ENCODE results near the gene DXO.
"Not testable (repeated sequence)": the region's sequence is repeated elsewhere in the genome, so short reads cannot be mapped to it uniquely, and the experiment has no call there.

The DXO gene

DNA sequence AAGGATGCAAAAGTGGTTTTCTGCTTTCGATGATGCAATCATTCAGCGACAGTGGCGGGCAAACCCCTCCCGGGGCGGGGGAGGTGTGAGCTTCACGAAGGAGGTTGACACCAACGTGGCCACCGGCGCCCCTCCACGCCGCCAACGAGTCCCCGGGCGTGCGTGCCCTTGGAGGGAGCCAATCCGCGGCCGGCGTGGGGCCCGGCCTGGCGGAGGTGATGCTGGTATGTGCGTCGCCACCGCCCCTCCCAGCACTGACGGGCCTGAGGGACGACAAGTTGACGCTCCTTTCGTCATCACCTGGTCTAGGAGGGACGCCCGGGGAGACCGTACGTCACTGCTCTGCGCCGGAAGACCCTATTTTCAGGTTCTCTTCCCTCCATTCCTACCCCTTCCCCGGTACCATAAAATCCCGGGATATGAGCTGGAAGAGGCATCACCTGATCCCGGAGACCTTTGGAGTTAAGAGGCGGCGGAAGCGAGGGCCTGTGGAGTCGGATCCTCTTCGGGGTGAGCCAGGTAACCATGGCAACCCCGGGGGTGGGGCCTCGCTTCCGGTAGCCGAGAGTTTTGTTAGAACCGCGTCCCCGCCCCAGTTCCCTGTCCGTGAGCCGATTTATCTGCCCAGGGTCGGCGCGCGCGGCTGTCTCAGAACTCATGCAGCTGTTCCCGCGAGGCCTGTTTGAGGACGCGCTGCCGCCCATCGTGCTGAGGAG, at the start of gene DXO:
TSS of gene DXO (minus strand) at position 146 of the 716 bp plus-strand sequence. CDS start 463 bp downstream, outside the sequence.
- Mint-ChIP-seq H3K27me3 (no peaks in the 10 kb centered on the region), H3K36me3 (ENCODE audit: low read depth) (peaks cover 74% of the 10 kb centered on the region), H3K27ac (peak within 1 kb of the TSS; percentile 98), H3K4me1 (ENCODE audit: low read depth) (peaks cover 43% of the 10 kb centered on the region), H3K4me3 (peak within 1 kb of the TSS; percentile 88), H3K9me3 (no peaks in the 10 kb centered on the region)
- intact Hi-C loops (cut with micrococcal nuclease), result loop anchor here (1.0 kb wide), 1 partner anchor 13 kb away; the partner anchor contains the start of gene SKIC2

DNA sequence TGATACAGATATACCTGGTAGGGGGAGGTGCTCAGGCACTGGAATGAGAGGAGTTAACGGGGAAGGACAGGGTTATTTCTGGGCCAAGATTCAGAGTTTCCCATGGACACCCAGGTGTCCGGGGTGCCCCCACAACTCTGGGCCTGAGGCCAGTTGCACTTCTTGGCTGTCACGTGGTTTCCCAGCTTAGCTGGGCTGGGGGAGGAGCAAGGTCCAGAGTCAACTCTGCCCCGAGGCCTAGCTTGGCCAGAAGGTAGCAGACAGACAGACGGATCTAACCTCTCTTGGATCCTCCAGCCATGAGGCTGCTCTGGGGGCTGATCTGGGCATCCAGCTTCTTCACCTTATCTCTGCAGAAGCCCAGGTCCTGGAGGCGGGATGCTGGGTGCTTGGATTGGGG, 42.6 kb upstream of the DXO start, which contains the start of gene C4B:
TSS of gene C4B (plus strand) at position 249 of the 400 bp plus-strand sequence. CDS start at position 300, 51 bp downstream.
- H3K9me3 Mint-ChIP-seq; H3K36me3 Mint-ChIP-seq (ENCODE audit: low read depth); H3K4me1 Mint-ChIP-seq (ENCODE audit: low read depth); intact Hi-C loops (cut with micrococcal nuclease); H3K27me3 Mint-ChIP-seq; H3K27ac Mint-ChIP-seq; H3K4me3 Mint-ChIP-seq: not testable (repeated sequence)

GRCh38 chr6:32013738-32014137, 41.8 kb upstream of the DXO start:
- H3K27ac Mint-ChIP-seq; H3K4me1 Mint-ChIP-seq (ENCODE audit: low read depth); intact Hi-C loops (cut with micrococcal nuclease); H3K4me3 Mint-ChIP-seq; H3K27me3 Mint-ChIP-seq; H3K9me3 Mint-ChIP-seq; H3K36me3 Mint-ChIP-seq (ENCODE audit: low read depth): not testable (repeated sequence)

- H3K4me3 Mint-ChIP-seq; H3K27ac Mint-ChIP-seq; H3K9me3 Mint-ChIP-seq; H3K36me3 Mint-ChIP-seq (ENCODE audit: low read depth); H3K4me1 Mint-ChIP-seq (ENCODE audit: low read depth); intact Hi-C loops (cut with micrococcal nuclease); H3K27me3 Mint-ChIP-seq: not testable (repeated sequence)
Observed at GRCh38 chr6:32012941-32013617, 41.1 kb upstream of the DXO start.

- H3K4me3 Mint-ChIP-seq; H3K36me3 Mint-ChIP-seq (ENCODE audit: low read depth); intact Hi-C loops (cut with micrococcal nuclease); H3K4me1 Mint-ChIP-seq (ENCODE audit: low read depth); H3K9me3 Mint-ChIP-seq; H3K27ac Mint-ChIP-seq; H3K27me3 Mint-ChIP-seq: not testable (repeated sequence)
Observed at GRCh38 chr6:32010856-32011530, 39.1 kb upstream of the DXO start.

- H3K4me3 Mint-ChIP-seq; H3K36me3 Mint-ChIP-seq (ENCODE audit: low read depth); intact Hi-C loops (cut with micrococcal nuclease); H3K27ac Mint-ChIP-seq; H3K4me1 Mint-ChIP-seq (ENCODE audit: low read depth); H3K27me3 Mint-ChIP-seq; H3K9me3 Mint-ChIP-seq: not testable (repeated sequence)
Observed at GRCh38 chr6:32009537-32009936, 37.6 kb upstream of the DXO start.

DNA sequence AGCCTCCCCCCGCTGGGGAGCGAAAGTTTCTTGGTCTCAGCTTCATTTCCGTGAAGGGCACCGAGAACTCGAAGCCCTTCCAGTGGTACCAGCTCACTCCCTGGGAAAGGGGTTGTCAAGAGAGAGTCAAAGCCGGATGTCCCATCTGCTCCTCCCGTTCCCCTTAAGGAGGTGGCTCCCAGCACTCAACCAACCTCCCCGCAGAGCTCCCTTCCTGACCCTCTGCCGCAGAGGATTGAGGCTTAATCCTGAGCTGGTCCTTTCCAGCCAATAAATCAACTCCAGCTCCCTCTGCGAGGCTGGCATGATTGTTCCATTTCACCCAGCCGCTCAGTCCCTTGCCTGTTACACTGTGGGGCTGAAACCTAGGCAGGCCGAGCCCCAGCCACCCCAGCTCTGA, 36.7 kb upstream of the DXO start:
- H3K27ac Mint-ChIP-seq; H3K9me3 Mint-ChIP-seq; H3K36me3 Mint-ChIP-seq (ENCODE audit: low read depth); H3K27me3 Mint-ChIP-seq; H3K4me3 Mint-ChIP-seq; intact Hi-C loops (cut with micrococcal nuclease); H3K4me1 Mint-ChIP-seq (ENCODE audit: low read depth): not testable (repeated sequence)

GRCh38 chr6:32008037-32008436, 36.1 kb upstream of the DXO start:
- H3K27ac Mint-ChIP-seq; H3K4me1 Mint-ChIP-seq (ENCODE audit: low read depth); H3K27me3 Mint-ChIP-seq; intact Hi-C loops (cut with micrococcal nuclease); H3K4me3 Mint-ChIP-seq; H3K36me3 Mint-ChIP-seq (ENCODE audit: low read depth); H3K9me3 Mint-ChIP-seq: not testable (repeated sequence)

- H3K9me3 Mint-ChIP-seq; H3K27ac Mint-ChIP-seq; intact Hi-C loops (cut with micrococcal nuclease); H3K4me3 Mint-ChIP-seq; H3K36me3 Mint-ChIP-seq (ENCODE audit: low read depth); H3K4me1 Mint-ChIP-seq (ENCODE audit: low read depth); H3K27me3 Mint-ChIP-seq: not testable (repeated sequence)
Observed at GRCh38 chr6:32007086-32007485, 35.1 kb upstream of the DXO start.

DNA sequence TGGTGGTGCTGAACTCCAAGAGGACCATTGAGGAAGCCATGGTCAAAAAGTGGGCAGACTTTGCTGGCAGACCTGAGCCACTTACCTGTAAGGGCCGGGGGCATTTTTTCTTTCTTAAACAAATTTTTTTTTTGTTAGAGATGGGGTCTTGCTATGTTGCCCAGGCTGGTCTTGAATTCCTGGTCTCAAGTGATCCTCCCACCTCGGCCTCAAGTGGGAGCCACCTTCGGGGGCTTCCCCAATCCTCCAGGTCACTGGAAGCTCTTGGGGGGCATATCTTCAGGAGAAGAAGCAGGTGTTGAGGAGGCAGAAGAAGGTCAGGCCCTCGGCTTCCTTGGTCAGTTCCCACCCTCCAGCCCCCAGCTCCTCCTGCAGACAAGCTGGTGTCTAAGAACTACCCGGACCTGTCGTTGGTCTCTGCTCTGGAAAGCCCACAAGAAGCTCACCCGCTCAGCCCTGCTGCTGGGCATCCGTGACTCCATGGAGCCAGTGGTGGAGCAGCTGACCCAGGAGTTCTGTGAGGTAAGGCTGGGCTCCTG, 34.1 kb upstream of the DXO start:
- H3K4me1 Mint-ChIP-seq (ENCODE audit: low read depth); H3K27me3 Mint-ChIP-seq; H3K9me3 Mint-ChIP-seq; H3K27ac Mint-ChIP-seq; H3K4me3 Mint-ChIP-seq; intact Hi-C loops (cut with micrococcal nuclease); H3K36me3 Mint-ChIP-seq (ENCODE audit: low read depth): not testable (repeated sequence)

DNA sequence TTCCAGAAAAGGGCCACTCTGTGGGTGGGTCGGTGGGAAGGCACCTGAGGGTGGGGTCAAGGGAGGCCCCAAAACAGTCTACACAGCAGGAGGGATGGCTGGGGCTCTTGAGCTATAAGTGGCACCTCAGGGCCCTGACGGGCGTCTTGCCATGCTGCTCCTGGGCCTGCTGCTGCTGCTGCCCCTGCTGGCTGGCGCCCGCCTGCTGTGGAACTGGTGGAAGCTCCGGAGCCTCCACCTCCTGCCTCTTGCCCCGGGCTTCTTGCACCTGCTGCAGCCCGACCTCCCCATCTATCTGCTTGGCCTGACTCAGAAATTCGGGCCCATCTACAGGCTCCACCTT, 33.6 kb upstream of the DXO start:
- H3K27me3 Mint-ChIP-seq; H3K27ac Mint-ChIP-seq; H3K36me3 Mint-ChIP-seq (ENCODE audit: low read depth); intact Hi-C loops (cut with micrococcal nuclease); H3K4me1 Mint-ChIP-seq (ENCODE audit: low read depth); H3K4me3 Mint-ChIP-seq; H3K9me3 Mint-ChIP-seq: not testable (repeated sequence)

GRCh38 chr6:32004864-32005537, 33.1 kb upstream of the DXO start:
- not testable (repeated sequence) for H3K36me3 Mint-ChIP-seq (ENCODE audit: low read depth)

GRCh38 chr6:32004393-32004792, 32.5 kb upstream of the DXO start:
- not testable (repeated sequence) for H3K36me3 Mint-ChIP-seq (ENCODE audit: low read depth); H3K4me3 Mint-ChIP-seq

More at GRCh38 chr6:32004864-32005537, 33.1 kb upstream of the DXO start:
- intact Hi-C loops (cut with micrococcal nuclease); H3K9me3 Mint-ChIP-seq; H3K4me3 Mint-ChIP-seq; H3K27ac Mint-ChIP-seq; H3K27me3 Mint-ChIP-seq; H3K4me1 Mint-ChIP-seq (ENCODE audit: low read depth): not testable (repeated sequence)

GRCh38 chr6:32003301-32003700, 31.4 kb upstream of the DXO start:
- H3K4me1 Mint-ChIP-seq (ENCODE audit: low read depth); H3K36me3 Mint-ChIP-seq (ENCODE audit: low read depth); H3K4me3 Mint-ChIP-seq; H3K9me3 Mint-ChIP-seq; intact Hi-C loops (cut with micrococcal nuclease); H3K27me3 Mint-ChIP-seq; H3K27ac Mint-ChIP-seq: not testable (repeated sequence)

More at GRCh38 chr6:32004393-32004792, 32.5 kb upstream of the DXO start:
- H3K27me3 Mint-ChIP-seq; intact Hi-C loops (cut with micrococcal nuclease); H3K4me1 Mint-ChIP-seq (ENCODE audit: low read depth); H3K27ac Mint-ChIP-seq; H3K9me3 Mint-ChIP-seq: not testable (repeated sequence)
